Hematopoietic multipotent progenitor cell treated with erythropoietin and hydrocortisone succinate and interleukin-3 and kit ligand, for 17 days (in vitro differentiated cells): ENCODE results near the gene HEATR5B.
A peak's percentile ranks its signal among the peaks of the same experiment; 100 is the strongest.

Experiments used
- DNase-seq: peaks from one replicate; pipeline ENCODE4 v3.0.0-alpha.2; 2015; ENCODE audit warnings: low spot score

HEATR5B gene

DNA sequence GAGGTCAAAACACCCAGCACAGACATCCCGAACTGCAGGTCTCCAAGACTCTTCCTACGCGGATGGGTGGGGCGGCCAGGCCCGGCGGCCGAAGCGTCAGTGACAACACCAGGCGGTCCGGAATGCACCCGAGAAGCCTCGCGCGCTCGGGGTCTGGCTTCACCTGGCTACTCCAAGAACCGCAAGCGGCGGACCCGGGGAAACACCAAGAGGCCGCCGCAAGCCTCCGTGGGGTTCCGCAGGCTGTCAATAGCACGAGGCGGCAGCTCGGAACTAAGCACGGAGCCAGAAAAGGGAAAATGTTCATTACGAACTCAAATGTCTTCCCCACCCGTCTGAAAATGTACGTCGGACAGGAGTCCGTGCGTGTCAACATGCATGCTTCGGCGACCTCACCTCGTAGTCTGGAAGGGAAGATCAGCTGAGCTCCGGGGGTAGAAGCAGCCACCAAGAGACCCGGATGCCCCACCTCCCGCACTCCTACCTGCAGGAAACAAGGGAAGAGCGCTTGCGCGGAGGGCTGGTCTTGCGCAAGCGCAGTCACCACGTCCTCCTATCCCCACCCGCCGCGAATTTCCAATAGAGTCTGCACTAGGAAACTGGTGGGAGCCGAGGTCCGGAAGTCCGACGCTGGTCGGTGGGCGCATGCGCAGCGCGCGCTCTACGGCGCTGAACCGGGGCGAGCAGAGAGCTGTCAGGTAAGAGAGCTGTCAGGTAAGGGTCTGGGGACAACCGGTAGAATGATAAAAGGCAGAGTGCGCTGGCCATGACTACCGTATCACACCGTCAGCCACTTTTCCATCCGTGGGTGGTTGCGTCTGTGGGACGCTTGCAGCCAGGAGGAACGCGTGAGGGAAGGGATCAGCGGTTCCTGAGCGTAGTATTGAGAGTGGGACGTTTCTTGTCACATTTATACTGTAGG is at the start of gene HEATR5B, which contains the start of gene GPATCH11:
HEATR5B (minus strand) TSS at position 500 of the 922 bp plus-strand sequence. CDS start 958 bp downstream, outside the sequence.
GPATCH11 (plus strand) TSS at position 646 of the 922 bp plus-strand sequence. CDS start 3,864 bp downstream, outside the sequence.
- DNase-seq, result peak; percentile 95

DNA sequence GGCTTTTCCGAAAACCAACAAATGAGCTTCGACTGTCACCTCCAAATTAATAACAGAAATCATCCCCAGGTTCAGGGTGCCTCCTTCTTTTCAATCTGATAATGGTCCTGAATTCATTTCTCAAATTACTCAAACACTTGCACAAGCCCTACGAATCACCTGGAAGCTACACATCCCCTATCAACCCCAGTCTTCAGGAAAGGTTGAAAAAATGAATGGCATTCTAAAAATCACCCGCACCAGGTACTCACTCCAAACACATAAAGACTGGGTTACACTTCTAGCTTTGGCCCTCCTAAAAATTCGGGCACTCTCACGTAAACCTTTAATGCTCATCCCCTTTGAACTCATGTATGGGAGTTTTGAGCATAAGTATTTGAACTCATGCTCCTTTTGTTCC is 48.7 kb upstream of the HEATR5B start:
- no peak for DNase-seq

DNA sequence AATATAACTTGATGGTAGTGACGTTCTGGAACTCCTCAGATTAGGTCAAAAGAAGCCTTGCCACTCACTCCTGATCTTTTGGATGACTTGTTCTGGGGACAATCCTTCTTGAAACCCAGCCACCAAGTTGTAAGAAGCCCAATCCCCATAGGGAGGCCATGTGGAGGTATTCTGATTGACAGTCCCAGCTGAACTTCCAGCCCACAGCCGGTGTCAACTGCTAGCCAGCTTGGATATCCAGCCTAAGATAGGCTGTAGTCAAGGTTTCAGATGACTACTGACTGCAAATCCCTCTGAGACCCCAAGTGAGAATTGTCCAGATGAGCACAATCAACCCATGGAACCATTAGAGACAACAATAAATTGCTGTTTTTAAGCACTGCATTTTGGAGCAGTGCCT is 41.2 kb upstream of the HEATR5B start:
- DNase-seq, result no peak

DNA sequence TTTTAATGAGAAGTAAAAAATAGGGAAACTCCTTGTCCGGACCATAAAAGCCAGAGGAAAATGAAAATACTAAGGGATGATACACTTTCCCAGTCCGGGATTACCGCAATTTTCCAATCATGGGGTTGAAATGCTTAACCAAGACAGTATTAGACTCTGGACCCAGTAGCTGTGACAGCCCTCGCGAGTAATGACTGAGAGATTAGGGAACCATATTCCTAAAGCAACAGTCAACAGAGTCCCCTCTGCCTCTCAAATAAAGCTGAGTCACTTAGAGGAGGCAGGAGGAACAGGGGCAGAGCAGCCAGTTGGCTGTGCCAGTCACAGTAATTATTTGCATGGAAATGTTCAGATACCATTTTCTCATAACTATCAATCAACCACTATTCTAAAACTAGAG is 35.0 kb upstream of the HEATR5B start:
- no peak for DNase-seq

DNA sequence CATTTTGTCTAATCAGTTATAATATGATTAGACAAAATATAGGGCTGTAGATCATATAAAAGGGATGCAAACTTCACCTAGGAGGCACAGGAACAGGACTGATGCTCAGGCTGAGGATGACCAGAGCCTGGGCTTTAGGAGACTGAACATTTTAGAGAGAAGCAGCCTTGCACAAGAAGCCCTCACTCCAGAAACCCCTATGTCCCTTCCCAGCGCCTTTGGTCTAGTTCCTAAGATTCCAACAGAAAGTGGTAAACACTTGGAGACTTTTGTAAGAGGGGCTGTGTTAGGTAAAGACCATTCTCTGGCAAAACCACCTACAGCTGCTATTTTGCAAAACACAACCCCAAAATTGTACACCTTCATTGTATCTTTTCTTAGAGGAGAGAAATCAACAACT is 33.4 kb upstream of the HEATR5B start:
- no peak for DNase-seq

DNA sequence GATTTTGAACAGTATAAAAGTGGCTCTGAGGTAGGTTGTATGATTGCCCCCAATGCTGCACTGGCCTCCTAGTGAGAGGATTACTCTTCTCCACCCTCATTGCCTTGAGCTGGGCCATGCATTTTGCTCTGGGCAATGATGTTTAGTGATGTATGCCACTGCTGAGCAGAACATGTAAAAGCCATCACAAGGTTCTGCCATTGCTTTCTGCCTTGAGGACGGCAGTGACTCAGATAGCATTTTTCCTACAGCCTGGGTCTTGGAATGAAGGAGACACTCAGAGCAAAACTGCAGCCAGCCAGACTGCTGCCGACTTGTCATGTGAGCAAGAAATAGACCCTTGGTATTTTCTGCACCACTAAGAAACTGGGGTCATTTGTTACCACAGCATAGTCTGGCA is 27.8 kb upstream of the HEATR5B start:
- no peak for DNase-seq

DNA sequence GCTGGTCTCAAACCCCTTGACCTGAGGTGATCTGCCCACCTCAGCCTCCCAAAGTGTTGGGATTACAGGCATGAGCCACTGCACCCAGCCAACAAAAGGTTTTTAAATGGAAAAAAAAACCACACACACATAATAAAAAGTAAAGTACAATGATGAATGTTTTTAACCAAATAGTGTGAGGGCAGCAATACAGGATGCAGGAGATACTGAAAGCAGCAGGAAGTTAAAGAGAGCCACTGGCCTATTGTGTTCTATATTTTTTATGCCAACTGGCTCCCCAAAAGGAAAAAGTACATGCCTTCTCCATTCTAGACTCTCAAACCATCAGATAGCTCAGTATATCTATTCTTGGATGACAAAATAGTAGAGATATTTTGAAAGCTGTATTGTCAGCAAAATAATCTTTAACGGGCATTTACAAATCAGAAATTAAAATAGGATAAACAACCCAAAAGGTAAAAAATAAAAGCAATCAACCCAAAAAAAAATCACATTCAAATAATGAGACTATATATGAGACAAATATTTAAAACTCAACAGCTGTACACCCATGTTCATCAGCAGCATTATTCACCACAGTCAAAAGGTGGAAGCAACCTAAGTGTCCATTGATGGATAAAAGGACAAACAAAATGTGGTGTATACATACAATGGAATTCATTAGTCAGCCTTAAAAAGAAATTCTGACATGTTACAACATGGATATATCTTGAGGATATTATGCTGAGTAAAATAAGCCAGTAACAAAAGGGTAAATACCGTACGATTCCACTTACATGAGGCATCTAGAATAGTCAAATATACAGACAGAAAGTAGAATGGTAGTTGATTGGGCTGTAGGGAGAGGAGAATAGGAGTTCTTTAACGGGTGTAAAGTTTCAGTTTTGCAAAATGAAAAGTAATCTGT is 26.4 kb upstream of the HEATR5B start:
- DNase-seq, result no peak

DNA sequence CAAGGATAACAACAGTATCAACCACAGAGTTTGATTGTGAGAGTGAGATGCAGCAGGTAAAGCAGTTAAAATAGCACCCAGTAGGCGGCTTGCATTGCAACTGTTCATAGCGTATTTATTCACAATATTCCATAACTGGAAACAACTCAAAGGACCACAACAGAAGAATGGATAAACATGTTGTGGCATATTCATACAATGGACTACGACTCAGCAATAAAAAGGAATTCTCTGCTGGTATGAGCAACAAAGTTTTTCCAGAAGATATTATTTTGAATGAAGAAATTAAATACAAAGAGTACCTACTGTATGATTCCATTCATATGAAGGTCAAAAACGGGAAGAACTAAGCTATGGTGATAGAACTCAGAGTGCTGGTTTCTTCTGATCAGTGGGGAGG is 25.4 kb upstream of the HEATR5B start:
- DNase-seq, result no peak

DNA sequence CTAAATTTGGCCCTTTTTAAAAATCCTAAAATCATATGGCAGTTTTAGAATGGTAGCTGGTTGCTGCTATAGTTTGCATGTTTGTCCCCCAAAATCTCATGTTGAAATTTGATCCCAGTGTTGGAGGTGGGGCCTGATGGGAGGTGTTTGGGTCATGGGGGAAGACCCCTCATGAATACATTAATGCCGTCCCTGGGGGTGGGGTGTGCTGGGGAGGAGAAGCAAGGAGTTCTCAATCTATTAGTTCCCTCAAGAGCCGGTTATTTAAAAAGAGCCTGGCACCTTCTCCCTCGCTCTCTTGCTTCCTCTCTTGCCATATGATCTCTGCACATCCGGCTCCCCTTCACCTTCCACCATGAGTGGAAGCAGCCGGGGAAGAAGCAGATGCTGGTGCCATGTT is 21.0 kb upstream of the HEATR5B start:
- no peak for DNase-seq

DNA sequence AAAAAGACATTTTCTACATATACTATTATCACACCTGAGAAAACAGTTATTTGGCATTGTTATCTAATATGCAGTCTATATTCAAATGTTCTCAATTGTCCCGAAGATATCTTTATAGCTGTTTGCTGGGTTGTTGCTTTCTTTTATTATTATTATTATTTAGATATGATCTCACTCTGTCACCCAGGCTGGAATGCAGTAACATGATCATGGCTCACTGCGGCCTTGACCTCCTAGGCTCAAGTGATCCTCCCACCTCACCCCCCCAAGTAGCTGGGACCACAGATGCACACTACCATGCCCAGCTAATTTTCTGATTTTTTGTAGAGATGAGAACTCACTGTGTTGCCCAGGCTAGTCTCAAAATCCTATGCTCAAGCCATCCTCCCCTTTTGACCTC is 20.0 kb upstream of the HEATR5B start:
- no peak for DNase-seq

DNA sequence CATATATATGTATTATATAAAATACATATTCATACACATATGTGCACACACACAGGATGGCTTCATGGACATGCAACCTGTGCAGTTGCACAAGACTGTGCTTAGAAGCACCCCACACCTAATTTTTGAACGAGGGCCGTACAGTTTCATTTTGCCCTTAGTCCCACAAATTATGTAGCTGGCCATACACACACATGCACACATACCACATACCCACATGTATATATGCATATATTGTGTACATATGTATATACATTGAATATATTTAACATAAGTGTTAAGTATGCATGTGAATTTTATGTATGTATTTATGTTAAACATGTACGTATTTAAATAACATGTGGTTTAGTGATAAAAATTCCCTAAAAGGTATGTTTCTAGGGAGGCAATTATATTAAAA is 18.4 kb upstream of the HEATR5B start:
- no peak for DNase-seq

DNA sequence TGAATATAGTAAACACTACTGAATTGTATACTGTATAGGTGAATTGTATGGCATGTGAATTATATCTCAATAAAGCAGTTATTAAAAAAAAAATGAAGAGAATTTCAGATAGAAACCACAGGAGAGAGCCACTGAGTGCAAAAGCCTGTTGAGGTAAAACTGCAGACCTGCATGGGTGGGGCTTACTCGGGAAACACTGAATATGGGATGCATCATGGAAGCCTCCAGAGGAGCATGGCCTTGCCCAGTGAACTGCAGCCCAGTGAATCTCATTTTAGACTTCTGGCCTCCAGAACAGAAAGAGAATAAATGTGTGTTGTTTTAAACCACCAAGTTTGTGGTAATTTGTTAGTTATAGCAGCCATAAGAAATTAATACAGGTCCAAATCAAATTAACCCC is 15.9 kb upstream of the HEATR5B start:
- DNase-seq, result no peak

DNA sequence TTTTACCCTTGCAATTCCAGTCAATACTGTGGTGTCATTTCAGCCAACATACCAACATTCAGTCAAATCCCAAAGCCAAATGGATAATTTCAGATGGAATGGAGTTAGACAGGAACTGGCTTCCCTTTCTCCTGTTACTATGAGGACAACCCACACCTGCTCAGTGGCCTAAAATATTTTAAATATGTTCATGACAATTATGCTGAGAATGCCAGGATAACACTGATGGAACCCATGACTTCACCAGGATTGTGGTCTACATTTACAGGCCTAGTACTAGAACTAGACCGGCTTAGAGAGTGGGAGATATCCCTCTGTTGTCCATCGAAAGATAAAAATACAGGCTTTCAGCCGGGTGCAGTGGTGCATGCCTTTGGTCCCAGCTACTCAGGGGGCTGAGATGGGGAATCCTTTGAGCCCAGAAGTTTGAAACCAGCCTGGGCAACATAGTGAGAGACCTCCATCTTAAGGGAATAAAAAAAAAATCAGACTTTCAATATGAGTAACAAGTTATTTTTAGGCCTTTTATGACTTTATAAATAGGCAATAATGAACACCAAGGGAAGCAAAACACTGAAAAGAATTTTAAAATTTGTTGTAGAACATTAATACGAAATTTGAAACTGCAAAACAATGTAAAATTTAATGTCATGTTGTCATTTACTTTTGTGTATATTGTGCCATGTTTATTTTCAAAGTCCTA is 14.4 kb upstream of the HEATR5B start:
- no peak for DNase-seq

DNA sequence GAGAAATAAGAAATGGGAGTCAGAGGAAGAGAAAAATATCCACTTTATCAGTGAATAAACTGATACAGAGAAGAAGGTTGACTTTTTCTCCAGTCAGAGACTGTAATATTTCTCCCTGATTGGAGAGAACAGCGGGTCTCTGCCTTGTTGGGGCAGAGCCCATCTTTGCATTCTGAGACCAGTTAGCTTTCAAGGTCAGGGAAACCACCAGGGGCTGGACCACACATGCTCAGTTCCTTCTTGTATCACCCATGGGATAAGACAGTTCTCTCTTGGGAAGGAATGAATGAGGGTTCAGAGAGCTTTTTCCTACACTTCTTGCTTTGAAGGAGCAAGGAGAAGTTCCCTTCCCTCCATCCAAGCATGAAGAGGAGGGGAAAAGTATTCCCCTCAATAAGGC is 12.4 kb upstream of the HEATR5B start:
- no peak for DNase-seq

DNA sequence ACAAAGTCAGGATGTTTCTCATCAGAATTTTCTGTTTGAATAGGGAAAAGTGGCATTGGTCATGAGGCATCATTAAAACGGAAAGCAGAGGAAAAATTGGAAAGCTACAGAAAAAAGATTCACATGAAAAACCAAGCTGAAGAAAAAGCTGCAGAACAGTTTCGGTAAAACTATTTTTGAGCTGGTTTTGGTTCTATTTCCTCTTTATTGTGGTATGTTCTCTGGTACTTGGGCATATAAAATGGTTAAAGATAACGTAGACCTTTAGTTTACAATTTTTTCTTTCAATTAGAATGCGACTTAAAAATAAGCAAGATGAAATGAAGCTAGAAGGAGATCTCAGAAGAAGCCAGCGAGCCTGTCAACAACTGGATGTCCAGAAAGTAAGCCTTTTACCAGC is 7.7 kb upstream of the HEATR5B start:
- no peak for DNase-seq

DNA sequence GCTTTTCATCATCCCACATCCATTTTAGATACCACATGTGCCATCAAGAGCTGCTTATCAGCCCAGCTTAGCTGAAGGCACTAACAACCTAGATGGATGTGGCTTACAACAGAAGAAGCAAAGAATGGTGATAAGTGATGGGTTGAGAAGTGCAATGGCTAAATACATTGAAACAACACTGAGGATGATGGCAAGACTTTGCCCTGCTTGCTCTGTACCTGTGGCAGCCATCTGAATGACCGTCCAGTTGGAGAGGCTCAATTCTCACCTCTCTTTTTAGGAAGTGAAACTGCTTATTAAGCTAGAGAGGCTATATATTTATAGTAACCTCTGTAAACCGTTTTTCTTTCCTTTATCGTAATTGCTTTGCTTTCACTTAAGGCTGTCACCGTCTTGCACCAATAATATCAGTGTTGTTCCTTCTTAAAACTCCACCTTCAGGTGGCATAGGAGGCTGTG is 5.9 kb upstream of the HEATR5B start:
- DNase-seq, result no peak

DNA sequence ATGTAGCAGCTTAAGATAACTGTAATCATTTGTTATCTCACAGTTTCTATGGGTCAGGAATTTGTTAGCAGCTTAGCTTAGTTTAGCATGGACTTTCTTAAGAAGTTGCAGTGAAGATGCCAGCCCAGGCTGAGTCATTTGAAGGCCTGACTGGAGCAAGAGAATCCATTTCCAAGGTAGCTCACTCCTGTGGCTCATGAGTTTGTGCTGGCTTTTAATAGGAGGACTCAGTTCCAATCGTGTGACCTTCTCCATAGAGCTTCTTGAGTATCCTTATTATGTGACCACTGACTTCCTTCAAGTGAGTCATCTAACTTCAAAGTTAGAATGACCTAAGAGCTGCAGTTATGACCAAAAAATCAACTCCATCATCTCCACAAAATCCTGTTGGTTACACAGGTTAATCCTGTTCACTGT is 1.6 kb upstream of the HEATR5B start:
- DNase-seq, result peak; percentile 21

DNA sequence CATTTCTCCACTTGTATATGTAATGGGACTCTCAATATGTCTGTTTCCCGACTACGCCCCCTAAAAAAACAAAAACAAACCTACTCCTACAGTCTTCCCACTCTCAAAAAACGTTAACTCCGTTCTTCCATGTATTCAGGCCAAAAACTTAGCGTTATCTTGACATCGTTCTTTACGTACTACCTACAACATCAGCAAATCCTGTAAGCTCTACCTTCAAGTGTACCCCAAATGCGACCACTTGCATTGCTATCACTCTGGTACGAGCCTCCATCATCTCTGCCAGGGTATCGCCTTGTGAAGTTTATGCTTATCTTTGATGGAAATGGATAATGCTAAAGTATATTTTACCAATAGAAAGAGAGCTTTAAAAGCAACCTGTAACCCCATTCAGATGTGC is 625 bp upstream of the HEATR5B start:
- no peak for DNase-seq

DNA sequence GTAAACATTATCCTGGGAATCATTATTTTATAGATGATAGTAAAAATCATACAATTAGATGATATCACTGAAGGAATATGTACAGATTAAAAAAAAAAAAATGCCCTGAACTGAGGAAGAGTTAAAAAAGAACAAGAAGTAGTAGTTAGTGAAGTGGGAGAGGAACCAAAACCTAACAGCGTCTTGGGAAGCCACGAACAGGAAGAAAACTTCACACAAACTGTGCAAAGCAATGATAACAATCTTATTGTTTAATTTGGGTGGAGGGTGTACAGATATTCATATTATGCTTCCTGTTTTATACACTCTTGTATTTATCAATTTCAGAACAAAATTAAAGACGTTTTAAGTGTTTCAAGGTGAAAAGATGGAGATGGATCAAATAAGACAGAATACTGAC is 3.5 kb downstream of the HEATR5B start:
- no peak for DNase-seq

DNA sequence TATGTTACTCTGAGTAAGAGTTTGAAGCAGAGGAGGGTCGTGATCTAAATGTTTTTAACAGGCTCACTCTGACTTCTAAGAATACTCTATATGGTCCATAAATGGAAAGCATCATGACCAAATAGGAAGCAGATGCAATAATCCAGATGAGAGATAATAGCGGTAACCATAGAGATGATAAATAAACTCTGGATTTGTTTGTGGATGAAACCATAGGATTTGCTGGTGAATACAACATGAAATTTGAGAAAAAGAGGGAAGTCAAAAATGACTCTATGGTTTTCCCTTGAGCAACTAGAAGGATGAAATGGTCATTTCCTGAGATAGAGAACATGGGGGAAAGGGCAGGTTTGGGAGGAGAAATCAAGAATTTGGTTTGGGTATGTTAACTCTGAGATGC is 3.9 kb downstream of the HEATR5B start:
- no peak for DNase-seq

DNA sequence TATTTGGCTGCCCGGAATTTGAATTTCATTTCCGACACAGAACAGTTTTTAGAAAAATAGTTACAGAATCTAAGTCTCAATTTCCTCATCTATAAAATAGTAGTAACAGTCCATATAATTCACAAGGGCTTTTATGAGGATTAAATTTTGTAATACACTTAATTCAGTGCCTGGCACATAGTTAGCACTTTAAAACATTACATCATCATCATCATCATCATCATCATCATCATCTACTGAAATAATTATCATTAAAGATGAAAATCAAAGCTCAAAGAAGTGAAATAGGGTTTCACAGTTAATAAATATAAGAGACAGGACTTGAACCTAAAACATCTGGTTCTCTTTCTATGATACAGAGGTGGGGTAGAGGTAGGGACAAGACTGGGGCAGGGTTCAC is 13.2 kb downstream of the HEATR5B start:
- no peak for DNase-seq

DNA sequence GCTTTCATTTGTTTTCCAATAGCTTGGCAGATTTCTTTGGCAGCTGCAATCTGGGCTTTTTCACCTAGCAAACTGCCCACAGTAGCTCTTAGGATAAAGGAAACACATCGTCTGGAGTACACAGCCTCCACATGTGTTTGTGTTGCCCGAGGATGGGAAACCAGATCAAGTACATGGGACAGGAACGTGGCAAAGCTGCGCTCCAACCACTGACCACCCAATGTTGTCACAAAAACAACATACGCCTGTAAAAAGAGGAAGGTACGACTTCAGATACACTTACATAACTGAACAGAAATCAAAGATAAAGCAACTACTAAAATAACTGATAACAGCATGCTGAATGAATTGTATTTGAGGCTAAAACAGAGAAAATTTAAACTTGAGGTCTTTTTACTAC is 15.5 kb downstream of the HEATR5B start:
- no peak for DNase-seq
